SK-N-SH (cell line): ENCODE results near the gene CSTPP1. TPM values are rescaled to one million over a fixed set of nuclear protein-coding genes. Genes with fewer than 3 reads are reported as not detected.

Source experiments
- CTCF ChIA-PET: fragments of 300-600, 350-600 bp; formaldehyde crosslinking; extraction: SDS; loops from one replicate; lab custom pipeline; 2021; lab: Yijun Ruan, JAX
- POLR2A ChIA-PET: fragments of 350-600 bp; sonication (Branson Sonifier 250); formaldehyde crosslinking; extraction: SDS; loops from one replicate; lab custom pipeline; 2020; ENCODE audit warnings: antibody characterized with exemption, inconsistent platforms; lab: Yijun Ruan, JAX
- DNase-seq: peaks from one replicate; pipeline ENCODE4 v3.0.0; 2012
- H2AFZ ChIP-seq: fragments of 200-600 bp; sonication (generic); 2 replicates; pipeline ENCODE4 v1.8.1; 2016; ENCODE audit warnings: antibody characterized with exemption, mild to moderate bottlenecking, low read depth
- H3F3A ChIP-seq: fragments of 200-600 bp; sonication (generic); replicated peaks from 2 replicates; pipeline ENCODE3; 2016; ENCODE audit warnings: antibody characterized with exemption, mild to moderate bottlenecking; ENCODE audit not compliant: insufficient read depth
- H3K27ac ChIP-seq, 2 experiments: fragments of 200-500 bp in 1 of 2; fragments of 200-600 bp in 1 of 2; sonication (Bioruptor generic) in 1 of 2; sonication (generic), shearing (Covaris generic) in 1 of 2; 2 replicates each; pipeline versions ENCODE4 v1.5.1 to v1.6.1; 2014 to 2016; ENCODE audit warnings: low read depth in 2 of 2, inconsistent platforms in 1 of 2, low read length in 1 of 2, mild to moderate bottlenecking in 1 of 2, mixed read lengths in 1 of 2
- H3K27me3 ChIP-seq: fragments of 200-600 bp; sonication (generic), shearing (Covaris generic); 2 replicates; pipeline ENCODE4 v1.6.1; 2016; ENCODE audit warnings: mixed run types; ENCODE audit not compliant: insufficient read depth
- H3K36me3 ChIP-seq, 2 experiments: fragments of 200-500 bp in 1 of 2; fragments of 200-600 bp in 1 of 2; sonication (Bioruptor generic) in 1 of 2; sonication (generic) in 1 of 2; replicated peaks in 1 of 2; 2 replicates each; pipeline versions ENCODE3 to v1.5.1; 2014 to 2016; ENCODE audit warnings: low read length in 1 of 2, mild to moderate bottlenecking in 1 of 2; ENCODE audit not compliant: insufficient read depth in 2 of 2, control insufficient read depth in 1 of 2
- H3K4me1 ChIP-seq, 2 experiments: fragments of 200-500 bp in 1 of 2; fragments of 200-600 bp in 1 of 2; sonication (Bioruptor generic) in 1 of 2; sonication (generic), shearing (Covaris generic) in 1 of 2; 2 replicates each; pipeline versions ENCODE4 v1.5.1 to v1.6.1; 2014 to 2016; ENCODE audit warnings: low read depth in 1 of 2, low read length in 1 of 2, mixed run types in 1 of 2; ENCODE audit not compliant: insufficient read depth in 2 of 2, control insufficient read depth in 1 of 2
- H3K4me2 ChIP-seq: fragments of 200-600 bp; sonication (generic), shearing (Covaris generic); 2 replicates; pipeline ENCODE4 v1.6.1; 2017; ENCODE audit warnings: mixed run types
- H3K4me3 ChIP-seq, 2 experiments: fragments of 200-500 bp in 1 of 2; fragments of 200-600 bp in 1 of 2; sonication (Bioruptor generic) in 1 of 2; sonication (generic), shearing (Covaris generic) in 1 of 2; 2 replicates each; pipeline versions ENCODE4 v1.5.1 to v1.8.1; 2014 to 2016; ENCODE audit warnings: low read depth in 2 of 2, inconsistent platforms in 1 of 2, low read length in 1 of 2, mild to moderate bottlenecking in 1 of 2, mixed read lengths in 1 of 2, moderate library complexity in 1 of 2
- H3K79me2 ChIP-seq: fragments of 200-600 bp; sonication (generic); 2 replicates; pipeline ENCODE4 v1.8.1; 2017; ENCODE audit warnings: mild to moderate bottlenecking; ENCODE audit not compliant: insufficient read depth
- H3K9ac ChIP-seq: fragments of 200-600 bp; sonication (generic); 2 replicates; pipeline ENCODE4 v1.6.1; 2017; ENCODE audit warnings: mixed run types
- H3K9me2 ChIP-seq: fragments of 200-600 bp; sonication (generic); 2 replicates; pipeline ENCODE4 v1.6.1; 2017; ENCODE audit warnings: mixed run types
- H3K9me3 ChIP-seq: fragments of 200-600 bp; sonication (generic); 2 replicates; pipeline ENCODE4 v1.6.1; 2017; ENCODE audit warnings: mixed run types, mild to moderate bottlenecking, moderate library complexity
- H4K20me1 ChIP-seq: fragments of 200-600 bp; sonication (generic); 2 replicates; pipeline ENCODE4 v1.6.1; 2017; ENCODE audit warnings: mild to moderate bottlenecking, mixed run types; ENCODE audit not compliant: insufficient read depth
- EP300 ChIP-seq, 2 experiments: IDR thresholded peaks; 2 replicates each; pipeline versions ENCODE4 v1.4.0 to v1.6.1; 2012; ENCODE audit warnings: borderline replicate concordance in 1 of 2, low read depth in 1 of 2, low read length in 1 of 2
- EZH2phosphoT487 ChIP-seq: fragments of 200-600 bp; sonication (generic); IDR thresholded peaks from 2 replicates; pipeline ENCODE4 v1.6.1; 2017; ENCODE audit warnings: low read depth, mixed run types, mild to moderate bottlenecking, antibody characterized with exemption, moderate library complexity, borderline replicate concordance
- FOXJ3 ChIP-seq: sonication (generic); formaldehyde crosslinking; IDR thresholded peaks from 2 replicates; pipeline ENCODE4 v1.5.1; 2020; ENCODE audit warnings: mild to moderate bottlenecking, missing genetic modification reagents
- IRF3 ChIP-seq: fragments of 150-350 bp; IDR thresholded peaks from 2 replicates; pipeline ENCODE4 v1.6.1; 2016; ENCODE audit warnings: mild to moderate bottlenecking, low read depth, low read length
- JUND ChIP-seq: IDR thresholded peaks from 2 replicates; pipeline ENCODE4 v1.4.0; 2012
- NFIC ChIP-seq: IDR thresholded peaks from 2 replicates; pipeline ENCODE4 v1.4.0; 2012; ENCODE audit warnings: borderline replicate concordance
- POLR2AphosphoS5 ChIP-seq: IDR thresholded peaks from 2 replicates; pipeline ENCODE4 v1.6.1; 2012; ENCODE audit warnings: low read depth, low read length
- RCOR1 ChIP-seq: fragments of 150-350 bp; IDR thresholded peaks from 2 replicates; pipeline ENCODE4 v1.6.1; 2017; ENCODE audit warnings: antibody characterized with exemption, low read length
- RXRA ChIP-seq: IDR thresholded peaks from 2 replicates; pipeline ENCODE4 v1.4.0; 2012; ENCODE audit warnings: low read depth, mild to moderate bottlenecking, borderline replicate concordance
- SIN3A ChIP-seq: IDR thresholded peaks from 2 replicates; pipeline ENCODE4 v1.6.1; 2012; ENCODE audit warnings: low read depth, mild to moderate bottlenecking, low read length, moderate library complexity, borderline replicate concordance
- TAF1 ChIP-seq: IDR thresholded peaks from 2 replicates; pipeline ENCODE4 v1.6.1; 2012; ENCODE audit warnings: low read depth, mild to moderate bottlenecking, low read length, moderate library complexity, borderline replicate concordance
- TCF12 ChIP-seq: IDR thresholded peaks from 2 replicates; pipeline ENCODE4 v1.4.0; 2012
- USF1 ChIP-seq: IDR thresholded peaks from 2 replicates; pipeline ENCODE4 v1.4.0; 2012; ENCODE audit warnings: low read depth, borderline replicate concordance
- USF2 ChIP-seq: fragments of 150-350 bp; IDR thresholded peaks from 2 replicates; pipeline ENCODE4 v1.6.1; 2017; ENCODE audit warnings: antibody characterized with exemption, low read length, low read depth, borderline replicate concordance
- YY1 ChIP-seq: IDR thresholded peaks from 2 replicates; pipeline ENCODE4 v1.4.0; 2012; ENCODE audit warnings: low read depth, mild to moderate bottlenecking
- WGBS: methylation state at CpG from one replicate; pipeline ENCODE4 v1.1.6; 2017; ENCODE audit warnings: low lambda C conversion rate; 5-methylcytosine and 5-hydroxymethylcytosine counted together
- polyA plus RNA-seq, 3 experiments: library from polyadenylated mRNA; depleted of rRNA; stranded (reverse); fragments of >200 nt; gene quantifications; 2 replicates each; pipeline ENCODE4 v1.2.3, GENCODE V29; 2012

CSTPP1 gene
- polyA plus RNA-seq, 1 of the 3 experiments (the other 2 are of a cell fraction) = 85.7 TPM

GRCh38 chr11:46966773-46967172 is 30.2 kb downstream of the CSTPP1 start (continued):
- TF ChIP-seq YY1 (no peak), USF2 (no peak)

- TF ChIP-seq POLR2AphosphoS5 (no peak), IRF3 (no peak), USF1 (no peak), EZH2phosphoT487 (no peak), SIN3A (no peak), RXRA (no peak), FOXJ3 (CRISPR knock-in tag) (no peak)
- no peak overlapping the region for H3K27ac ChIP-seq
- 100% methylated on average over 2 of the region's 2 CpGs for WGBS
- H3F3A ChIP-seq = peaks cover 11% of the 10 kb centered on the region
- peaks cover 0 to 15% of the 10 kb centered on the region in 2 experiments for H3K36me3 ChIP-seq
- no peak overlapping the region for H3K9ac ChIP-seq
- H3K79me2 ChIP-seq = peaks cover 22% of the 10 kb centered on the region
- CTCF ChIA-PET = interaction anchor here (1.5 to 1.7 kb wide), 2 partner anchors 19 to 49 kb away, joined by 6 read pairs; no protein-coding TSS in a partner anchor
- H3K9me3 ChIP-seq = no peaks in the 10 kb centered on the region
- no peak overlapping the region for H2AFZ ChIP-seq
- POLR2A ChIA-PET = no interaction called here
- H4K20me1 ChIP-seq = no peaks in the 10 kb centered on the region
- no peak for DNase-seq
- no peaks in the 10 kb centered on the region for H3K27me3 ChIP-seq
- no peaks in the 10 kb centered on the region for H3K9me2 ChIP-seq
- no peak overlapping the region for H3K4me2 ChIP-seq
- H3K4me3 ChIP-seq = no peak overlapping the region
- no peaks in the 10 kb centered on the region; a peak in 1 of 4 replicates for H3K4me1 ChIP-seq
Measured at GRCh38 chr11:46967962-46968361, 31.4 kb downstream of the CSTPP1 start.

- 97% methylated on average over 2 of the region's 2 CpGs for WGBS
- no peak overlapping the region for H3K4me3 ChIP-seq
- peaks cover 9% of the 10 kb centered on the region for H3F3A ChIP-seq
- H2AFZ ChIP-seq = no peak overlapping the region
- H3K4me1 ChIP-seq = no peaks in the 10 kb centered on the region; a peak in 1 of 4 replicates
- H3K27ac ChIP-seq = no peak overlapping the region
- H4K20me1 ChIP-seq = no peaks in the 10 kb centered on the region
- no peaks in the 10 kb centered on the region for H3K9me3 ChIP-seq
- peaks cover 0 to 12% of the 10 kb centered on the region in 2 experiments for H3K36me3 ChIP-seq
- peaks cover 18% of the 10 kb centered on the region for H3K79me2 ChIP-seq
- DNase-seq = no peak
- no peaks in the 10 kb centered on the region for H3K9me2 ChIP-seq
- no peak overlapping the region for H3K4me2 ChIP-seq
- ChIA-PET CTCF (no interaction called here), POLR2A (no interaction called here)
- TF ChIP-seq POLR2AphosphoS5 (no peak), IRF3 (no peak), EP300 (IDR thresholded peaks at IDR 0.05; ENCODE audit: borderline replicate concordance in 1 of 2, low read depth in 1 of 2, low read length in 1 of 2) (no peak), TCF12 (no peak), USF2 (no peak), JUND (no peak), TAF1 (no peak), NFIC (no peak), RCOR1 (no peak)
- no peaks in the 10 kb centered on the region for H3K27me3 ChIP-seq
- no peak overlapping the region for H3K9ac ChIP-seq
Measured at GRCh38 chr11:46969379-46969778, 32.8 kb downstream of the CSTPP1 start.
